Myocyte (in vitro differentiated cells): ENCODE measurements around the gene COBL. TPM values are rescaled to one million over a fixed set of nuclear protein-coding genes. Genes with fewer than 3 reads are reported as not detected.

Experiments used
- DNase-seq: peaks from one replicate; pipeline ENCODE4 v3.0.0-alpha.2; 2012; ENCODE audit warnings: low read depth
- total RNA-seq: library from RNA; depleted of rRNA; stranded (reverse); fragments of >200 nt; gene quantifications from 2 replicates; pipeline ENCODE4 v1.2.3, GENCODE V29; 2014

The COBL gene
- total RNA-seq, 1 donor from 2014 or later, result 52.6 TPM

DNA sequence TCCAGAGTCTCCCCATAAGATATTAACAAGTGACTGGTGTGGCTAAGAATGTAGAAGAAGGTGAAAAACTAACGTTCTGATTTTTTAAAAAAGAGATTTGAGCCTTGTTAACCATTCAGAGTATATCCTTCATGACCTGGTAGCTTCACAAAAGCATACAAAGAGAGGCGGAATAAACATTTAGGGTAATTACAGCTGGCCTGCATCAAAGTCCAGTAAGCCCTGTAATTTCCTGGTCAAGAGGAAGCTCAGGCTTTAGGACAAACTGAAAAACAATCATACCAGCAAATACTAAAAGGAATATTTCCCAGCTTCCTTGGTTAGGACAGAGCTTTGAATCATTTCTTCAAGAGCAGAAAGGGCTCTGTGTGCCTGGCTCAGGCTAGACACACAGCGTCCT, 165.2 kb downstream of the COBL start:
- DNase-seq, result no peak

DNA sequence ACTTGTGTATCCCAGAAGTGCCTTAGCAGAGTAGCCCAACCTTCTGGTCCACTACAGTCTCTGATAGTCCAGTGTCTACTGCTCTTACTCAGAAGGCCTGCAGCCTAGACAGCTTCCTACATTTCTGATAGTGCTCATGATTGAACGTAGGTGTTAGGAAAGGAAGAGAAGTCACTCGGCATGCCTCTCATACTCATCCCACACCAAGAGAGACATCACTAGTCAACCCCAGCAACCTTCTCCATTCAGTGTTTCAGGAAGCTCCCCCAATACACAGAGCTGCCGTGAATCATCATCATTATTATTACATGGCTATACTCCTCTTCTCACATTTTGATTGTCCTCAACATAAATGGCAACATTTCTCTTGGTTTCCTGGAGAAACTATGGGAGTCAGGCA, 166.4 kb downstream of the COBL start:
- no peak for DNase-seq

DNA sequence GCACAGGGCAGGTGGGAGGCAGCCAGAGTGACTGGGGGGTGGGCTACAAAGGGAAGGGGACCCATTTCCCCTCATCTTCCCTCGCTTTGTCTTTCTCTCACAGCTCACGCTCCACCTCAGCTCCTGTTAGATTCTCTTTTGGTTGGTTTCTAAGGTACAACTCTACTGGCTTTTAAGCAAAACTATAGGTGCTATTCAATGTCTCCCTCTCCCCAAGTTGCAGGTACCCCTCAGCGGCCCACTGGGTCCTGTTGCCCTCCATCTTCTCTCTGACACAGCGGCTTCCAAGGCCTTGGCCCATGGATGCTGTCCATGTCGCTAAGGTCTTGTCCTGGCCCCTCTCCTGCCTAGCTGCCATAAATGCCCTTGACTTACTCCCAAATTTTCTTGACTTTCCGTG, 168.4 kb downstream of the COBL start:
- no peak for DNase-seq

DNA sequence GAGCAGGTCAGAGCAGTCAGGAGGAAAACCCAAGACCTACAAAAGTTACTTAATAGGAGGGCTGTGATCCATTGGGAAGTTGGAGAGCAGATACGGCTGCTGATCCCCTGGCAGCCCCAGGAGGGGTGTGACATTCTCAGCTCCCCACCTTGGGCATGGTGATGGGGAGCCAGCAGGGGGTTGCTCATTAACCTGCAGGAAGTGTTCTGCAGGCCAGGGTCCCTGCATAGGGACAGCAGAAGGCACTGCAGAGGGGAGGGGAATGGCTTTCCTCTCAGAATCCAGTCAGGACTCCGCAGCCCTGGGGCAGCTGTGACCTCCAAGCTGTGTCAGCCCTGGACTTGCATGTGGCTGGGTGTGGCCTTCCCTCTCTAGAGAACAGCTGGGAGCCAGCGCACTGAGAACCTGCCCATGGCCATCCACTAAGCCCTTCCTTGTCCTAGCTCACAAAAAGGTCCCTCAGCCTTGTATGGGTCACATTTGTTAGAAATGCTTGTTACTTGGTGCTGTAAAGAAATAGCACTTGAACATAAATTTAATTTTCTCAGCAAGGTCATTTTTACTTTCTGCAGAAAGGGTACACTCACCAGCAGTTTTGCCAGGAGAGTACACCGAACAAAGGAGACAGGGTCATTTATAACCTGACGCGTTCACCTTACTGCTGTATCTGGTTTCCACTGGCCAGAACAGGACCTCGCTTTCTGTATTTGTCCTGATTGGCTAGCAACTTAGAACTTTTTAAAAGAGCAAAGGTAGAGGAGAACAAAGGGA, 169.6 kb downstream of the COBL start:
- DNase-seq, result no peak

DNA sequence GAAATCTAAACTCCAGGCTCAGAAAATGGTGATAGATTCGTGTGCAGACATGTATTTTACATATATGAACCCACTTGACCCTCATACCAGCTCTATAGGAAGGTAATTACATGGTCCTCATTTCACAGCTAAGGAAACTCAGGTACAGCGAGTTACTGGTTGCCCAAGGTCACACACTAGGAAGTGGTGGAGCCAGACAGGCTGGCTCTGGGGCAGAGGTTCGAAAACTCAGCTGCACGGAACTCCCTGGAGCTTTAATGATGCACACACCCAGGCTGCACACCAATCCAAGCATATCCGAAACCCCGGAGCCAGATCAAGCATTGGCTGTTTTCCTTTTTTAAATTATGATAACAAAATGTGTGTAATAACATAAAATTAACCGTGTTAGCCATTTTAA, 172.4 kb downstream of the COBL start:
- no peak for DNase-seq

DNA sequence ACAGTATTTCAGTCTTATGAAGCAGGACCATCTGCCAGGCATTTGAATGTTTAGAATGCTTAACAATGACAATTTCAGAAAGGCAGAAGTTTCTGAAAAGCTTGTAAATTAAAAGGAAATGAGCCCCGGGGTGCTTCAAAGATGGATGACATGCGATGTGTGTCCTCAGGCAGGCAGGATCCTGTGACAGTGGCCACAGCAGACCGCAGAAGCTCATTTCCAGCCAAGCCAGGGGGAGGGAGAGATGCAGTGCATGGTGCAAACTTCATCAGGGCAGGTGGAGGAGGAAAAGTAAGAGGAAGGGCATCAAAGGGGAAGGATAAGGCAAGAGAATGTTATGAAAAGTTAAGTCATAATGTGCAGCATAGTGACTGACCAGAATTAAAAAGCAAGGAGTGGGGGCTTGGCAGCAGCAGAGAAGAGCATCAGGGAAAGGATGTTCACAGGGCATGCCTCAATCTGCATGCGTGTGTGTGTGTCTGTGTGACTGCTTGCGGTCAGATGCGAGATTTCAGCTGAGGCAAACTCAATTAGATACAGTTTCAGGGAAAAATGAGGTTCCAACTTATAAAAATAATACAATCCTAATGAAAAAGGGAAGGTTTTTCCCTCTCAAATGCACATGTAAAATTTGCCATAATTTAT, 173.7 kb downstream of the COBL start:
- no peak for DNase-seq

DNA sequence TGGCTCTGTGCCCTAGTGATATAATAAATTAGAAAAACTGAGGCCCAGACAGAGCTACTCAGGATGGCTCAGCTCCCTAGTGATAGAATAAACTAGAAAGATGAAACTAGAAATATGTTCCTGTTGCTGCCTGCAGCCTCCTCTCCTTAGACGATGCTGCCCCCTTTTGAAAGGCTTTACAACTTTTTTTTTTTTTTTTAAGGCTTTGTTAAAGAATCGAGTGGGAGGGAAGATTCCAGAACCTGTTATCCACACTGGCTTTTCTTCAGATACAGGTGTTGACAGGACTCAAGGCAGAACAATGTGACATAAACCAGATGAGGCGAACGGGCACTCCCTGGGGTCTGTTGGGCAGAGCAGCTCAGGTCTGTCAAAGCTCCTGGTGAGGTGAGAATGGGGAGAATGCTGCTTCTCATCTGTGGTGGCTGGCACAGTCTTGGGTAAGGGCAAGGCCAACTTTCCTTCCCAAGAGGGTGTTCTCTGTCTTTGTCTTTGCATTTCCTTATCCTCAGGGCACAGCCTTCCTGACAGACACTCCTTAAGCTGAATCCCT, 175.1 kb downstream of the COBL start:
- peak; percentile 63 for DNase-seq

DNA sequence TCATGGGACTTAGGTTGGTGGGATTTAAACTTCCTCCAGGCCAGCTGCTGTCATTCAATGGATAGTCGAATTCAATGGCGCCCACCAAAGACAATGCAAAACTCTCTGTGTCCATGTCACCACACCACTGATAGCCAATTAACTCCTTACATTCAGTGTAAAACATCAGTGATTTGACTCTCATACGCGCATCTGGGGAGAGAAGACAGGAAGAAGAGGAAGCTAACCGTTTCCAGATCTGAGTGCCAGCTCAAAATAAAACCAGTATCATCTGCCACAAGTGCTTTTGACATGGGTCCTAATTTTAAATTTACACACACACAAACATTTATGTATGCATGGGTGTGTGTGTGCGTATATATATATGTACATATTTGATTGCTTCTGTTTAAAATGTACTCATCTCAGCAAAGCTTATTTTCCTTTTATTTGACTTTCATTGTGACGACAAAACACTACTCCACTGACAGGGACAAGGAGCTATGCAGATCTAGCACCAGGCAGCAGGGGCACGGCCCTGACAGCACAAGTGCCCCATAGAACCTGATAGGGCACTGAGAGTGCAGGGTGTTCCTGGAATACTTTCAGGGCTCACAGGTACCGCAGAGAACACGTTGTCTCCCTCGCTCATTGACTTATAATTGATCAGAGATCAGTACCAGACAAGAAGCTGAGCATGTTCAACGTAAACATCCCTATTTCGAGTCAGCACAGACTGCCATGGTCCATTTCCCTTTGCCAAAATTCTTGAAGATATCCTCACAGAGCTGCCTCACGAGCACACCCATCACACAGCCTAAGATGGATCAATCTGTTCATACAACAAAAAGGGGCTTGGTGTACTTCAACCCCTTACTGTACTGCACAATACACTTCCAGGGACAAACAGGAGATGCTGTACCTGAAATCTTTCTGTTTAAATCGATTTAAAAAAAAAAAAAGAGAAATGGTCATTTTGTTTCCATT, 176.1 kb downstream of the COBL start:
- no peak for DNase-seq

DNA sequence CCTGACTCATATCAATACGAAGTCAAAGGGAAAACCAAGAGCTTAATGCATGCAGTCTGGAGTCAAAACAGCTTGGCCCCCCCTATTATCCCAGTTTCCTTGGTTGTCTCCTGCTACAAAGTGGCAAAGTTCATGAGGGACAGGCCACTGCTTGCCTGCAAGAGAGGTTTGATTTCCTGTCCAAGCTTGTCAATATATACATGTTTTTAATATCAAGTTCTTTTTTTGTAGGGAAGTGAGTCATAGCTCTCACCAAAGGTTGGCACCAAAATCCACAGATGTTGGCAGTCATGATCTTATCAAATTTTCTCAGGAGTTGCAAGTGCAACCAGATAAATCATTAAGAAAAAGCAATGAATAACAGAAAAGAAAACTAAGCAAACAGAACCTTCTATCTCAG, 176.8 kb downstream of the COBL start:
- DNase-seq, result peak; percentile 20

DNA sequence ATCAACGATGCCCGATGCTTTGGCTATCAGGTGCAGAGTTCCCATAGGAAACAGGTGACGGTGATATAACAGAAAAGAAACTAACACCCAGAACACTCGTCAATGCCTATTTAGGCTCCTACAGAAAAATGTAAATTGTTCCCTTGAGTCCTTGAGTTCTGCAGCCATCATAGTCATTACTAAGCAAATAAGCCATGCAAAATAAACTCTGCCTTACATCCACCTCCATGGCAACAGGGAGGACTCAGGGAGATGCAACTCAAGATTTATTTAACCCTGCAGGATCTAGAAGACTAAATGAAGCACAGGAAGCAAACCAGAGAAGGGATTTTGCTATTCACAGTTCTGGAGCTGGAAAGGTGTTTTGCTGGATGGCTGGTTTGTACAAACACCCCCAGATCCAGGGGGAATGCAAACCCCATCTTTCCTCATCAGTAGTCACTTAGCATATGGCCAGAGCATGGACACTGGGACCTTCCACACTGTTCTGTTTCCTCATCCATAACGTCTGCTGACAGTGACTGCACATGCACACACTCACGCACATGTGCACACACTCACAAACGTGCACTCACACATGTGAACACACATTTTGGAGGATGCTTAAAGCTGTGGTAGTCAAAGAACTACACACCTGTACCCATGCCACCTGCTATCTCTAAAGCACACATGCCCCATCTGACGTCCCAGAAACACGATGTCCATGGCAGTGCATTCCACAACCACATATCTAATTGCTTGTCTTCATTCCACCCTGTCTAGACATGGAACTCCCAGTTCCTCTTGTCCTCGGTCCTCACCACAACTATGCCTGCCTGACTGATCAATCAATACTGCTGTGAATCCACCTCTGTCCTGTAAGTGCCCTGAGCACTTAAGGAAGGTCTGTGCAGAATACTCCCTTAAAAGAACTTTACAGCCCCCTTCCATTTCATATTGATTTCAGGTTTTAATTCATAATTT, 178.2 kb downstream of the COBL start:
- DNase-seq, result no peak

DNA sequence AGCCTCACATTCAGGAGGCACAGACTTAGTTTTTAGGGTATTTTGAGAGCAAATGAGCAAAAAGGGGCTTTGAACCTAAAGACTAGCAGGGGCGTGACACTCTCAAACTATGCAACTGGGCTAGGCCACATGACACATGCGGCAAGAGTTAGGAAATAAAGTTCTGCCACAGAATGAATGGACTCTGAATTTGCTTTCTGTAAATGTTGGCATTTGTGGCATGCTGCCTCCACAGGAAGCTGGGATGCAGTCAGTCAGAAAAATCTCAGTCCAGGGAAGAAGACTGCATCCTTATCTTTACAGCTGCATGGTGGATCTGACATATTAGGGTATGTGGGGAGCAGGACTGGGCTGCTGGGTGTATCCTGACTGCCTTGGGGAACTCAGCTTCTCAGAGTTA, 181.0 kb downstream of the COBL start:
- DNase-seq, result no peak

DNA sequence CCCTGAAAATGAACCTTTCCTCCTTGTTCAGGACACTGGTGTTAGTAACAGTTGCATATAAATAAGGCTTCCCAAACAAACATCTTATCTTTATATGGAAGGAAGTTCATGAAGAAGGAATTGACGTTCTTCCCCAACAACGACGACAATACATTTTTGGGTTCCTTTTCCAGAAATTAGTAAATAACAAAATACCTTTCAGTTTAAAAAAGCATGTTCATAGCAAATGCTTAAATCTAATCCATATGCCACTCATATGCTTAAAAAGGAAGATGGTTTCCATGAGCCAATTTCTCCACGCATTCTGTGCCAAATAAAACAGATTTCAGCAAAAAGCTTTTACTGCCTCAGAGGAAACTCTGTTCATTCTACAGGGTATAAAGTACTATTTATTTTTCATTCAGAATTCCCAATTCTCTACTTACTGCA, 182.6 kb downstream of the COBL start:
- DNase-seq, result no peak

DNA sequence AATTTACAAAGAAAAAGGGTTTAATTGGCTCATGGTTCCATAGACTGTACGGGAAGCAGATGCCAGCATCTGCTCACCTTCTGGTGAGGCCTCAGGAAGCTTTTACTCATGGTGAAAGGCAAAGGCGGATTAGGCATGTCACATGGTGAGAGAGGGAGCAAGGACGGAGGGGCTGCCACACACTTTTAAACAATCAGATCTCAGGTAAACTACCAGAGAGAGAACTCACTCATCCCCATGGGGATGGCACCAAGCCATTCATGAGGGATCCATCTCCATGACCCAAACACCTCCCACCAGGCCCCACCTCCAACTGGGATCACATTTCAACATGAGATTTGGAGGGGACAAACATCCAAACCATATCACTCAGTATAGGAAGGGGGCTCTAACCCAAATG, 183.9 kb downstream of the COBL start:
- no peak for DNase-seq

DNA sequence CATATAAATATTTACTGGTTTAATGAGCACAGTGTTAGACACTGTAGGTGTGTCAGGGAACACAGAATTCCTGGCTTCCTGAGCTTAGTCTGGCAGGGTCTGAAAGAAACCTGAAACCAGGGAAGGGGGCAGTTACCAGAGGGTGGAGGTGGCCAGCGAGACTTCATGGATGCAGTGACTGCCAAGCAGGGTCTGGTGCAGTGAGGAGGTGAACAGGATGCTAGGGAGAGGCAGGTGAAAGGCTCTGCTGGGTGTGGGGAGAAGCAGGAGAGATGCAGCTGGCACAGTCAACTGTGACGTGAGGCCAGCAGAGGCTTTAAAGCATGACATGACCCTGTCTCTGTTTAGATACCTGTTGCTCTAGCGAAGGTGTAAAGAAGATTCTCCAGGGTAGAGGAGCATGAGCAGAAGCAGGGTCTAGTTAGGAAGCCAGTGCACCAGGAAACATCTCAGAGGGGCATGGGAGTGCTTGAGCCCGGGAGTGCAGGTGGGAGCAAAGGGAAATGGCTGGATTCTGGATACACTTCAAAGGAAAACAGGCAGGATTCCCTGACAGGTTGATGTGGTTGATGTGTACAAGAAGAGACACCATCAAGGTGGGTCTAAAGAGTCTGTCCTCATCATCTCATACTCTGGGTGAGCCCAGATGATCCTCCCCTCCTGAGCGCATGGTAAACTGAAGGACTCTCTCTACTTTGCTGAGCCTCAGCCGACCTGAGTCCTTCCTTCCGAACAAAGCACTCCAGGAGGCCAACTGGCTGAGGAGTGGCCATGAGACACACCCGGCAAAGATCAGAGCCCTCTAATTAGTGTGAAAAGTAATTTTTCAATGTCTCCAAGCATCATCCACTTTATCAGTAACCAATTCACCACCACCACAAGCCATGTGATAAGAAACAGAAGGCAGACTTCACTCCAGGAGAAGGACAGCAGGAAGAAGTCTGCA, 186.8 kb downstream of the COBL start:
- DNase-seq, result no peak

DNA sequence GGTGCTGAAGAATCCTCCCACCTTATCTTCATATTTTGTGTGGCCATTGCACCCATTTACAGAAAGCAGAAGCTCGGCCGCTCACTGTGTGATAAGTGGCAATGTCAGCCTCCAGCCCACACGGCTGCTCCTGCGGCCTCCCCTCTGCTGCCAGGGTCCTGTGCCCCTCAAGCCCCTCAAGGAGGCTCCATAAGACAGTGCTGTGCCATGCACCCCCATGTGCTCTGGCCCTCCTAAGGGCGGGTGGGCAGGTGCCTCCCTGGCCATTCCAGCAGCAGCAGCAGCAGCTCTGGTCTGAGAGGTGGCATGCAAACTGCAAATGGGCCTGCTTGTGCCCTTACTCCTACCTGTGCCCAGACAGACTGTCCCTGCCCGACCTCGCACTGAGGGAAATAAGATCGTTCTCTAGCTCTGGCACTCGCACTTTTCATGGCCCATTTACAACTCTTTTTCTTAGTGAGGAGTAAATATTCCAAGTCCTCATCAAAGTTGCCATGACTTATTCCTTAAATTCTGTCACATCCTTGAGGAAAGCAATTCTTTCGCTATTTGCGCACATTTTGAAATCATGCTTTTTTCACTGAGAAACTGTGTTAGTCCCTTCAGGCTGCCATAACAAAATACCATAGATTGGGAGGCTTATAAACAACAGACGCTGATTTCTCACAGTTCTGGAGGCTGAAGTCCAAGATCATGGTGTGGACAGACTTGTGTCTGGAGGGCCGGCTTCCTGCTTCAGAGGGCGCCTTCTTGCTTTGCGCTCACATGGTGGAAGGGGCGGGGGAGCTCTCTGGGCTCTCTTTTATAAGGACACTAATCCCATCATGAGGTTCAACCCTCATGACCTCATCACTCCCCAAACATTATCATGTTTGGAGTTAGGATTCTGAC, 187.8 kb downstream of the COBL start:
- no peak for DNase-seq

DNA sequence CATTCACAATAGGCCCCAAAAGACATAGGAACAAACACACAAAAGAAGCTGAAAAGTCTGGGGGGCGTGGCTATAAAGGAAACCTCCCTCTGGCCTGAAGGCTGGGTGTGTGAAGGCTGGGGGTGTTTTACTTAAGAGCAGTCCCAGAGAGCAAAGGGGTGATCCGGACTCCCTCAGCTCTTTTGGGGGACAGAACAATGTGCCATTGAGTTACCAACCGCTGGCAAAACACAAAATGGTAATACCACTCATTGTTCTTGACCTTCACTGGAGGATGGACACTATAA, 189.0 kb downstream of the COBL start:
- no peak for DNase-seq

DNA sequence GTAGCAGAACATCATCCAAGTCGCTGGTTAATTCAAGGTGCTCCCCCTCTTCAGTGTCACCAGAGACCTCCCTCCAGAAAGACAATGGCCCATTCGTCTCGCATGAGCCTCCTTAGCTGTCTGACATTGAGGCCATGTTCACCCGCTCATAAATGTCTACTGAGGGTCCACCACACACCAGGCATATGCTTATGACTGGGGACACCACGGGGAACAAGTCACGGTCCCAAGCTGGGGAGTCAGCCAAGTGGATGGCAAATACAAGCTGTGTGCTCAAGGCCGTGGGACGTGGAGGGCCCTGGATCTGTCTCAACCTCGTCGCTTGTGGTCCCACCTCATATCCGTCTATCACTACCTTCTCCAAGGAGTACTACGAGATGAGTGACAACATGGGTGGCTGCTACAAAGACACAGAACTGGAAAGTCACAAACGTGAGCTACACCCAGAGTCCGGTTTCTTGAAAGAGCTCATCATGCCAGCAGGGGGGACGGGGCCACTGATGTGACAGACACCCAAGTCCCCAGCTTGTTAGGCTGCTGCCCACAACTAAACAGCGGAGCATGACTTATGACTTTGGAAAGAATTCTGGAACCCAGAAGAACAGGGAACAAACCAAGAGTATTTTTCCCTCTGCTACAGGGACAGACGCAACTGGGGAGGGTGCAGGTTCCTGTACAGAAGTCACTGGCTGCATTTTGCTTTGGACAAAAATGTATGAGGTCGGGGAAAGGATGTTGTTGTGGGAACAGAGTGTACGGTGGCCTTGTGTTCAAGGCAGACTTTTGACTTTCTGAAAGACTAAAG, 189.6 kb downstream of the COBL start:
- no peak for DNase-seq

DNA sequence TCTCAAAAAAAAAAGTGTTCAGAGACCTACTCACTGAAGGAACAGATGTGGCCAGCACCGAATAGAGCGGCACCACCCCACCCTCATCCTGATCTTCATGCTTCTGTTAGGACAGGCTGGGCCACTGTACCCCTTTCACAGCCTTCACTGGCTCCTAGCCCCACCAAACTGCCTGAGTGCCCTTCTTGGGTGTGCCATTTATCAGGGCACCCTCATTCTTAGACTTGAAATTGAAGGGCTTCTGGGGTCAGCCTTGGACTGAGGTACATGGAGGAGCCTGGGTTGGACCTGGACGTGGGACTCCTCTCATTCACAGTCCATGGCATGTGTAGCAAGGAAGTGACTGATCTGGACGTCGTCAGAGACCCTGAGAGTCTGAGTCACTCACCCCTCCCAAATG, 190.3 kb downstream of the COBL start:
- no peak for DNase-seq
